Hypothalamus (tissue), 51 donors: ENCODE data around the gene SEPHS1.
"Not testable (repeated sequence)": the region's sequence is repeated elsewhere in the genome, so short reads cannot be mapped to it uniquely, and the experiment has no call there.

Source experiments
- DNase-seq, 51 donors: peaks; one replicate each; lab custom pipeline; 2025; lab: John Stamatoyannopoulos, UW

SEPHS1 gene

DNA sequence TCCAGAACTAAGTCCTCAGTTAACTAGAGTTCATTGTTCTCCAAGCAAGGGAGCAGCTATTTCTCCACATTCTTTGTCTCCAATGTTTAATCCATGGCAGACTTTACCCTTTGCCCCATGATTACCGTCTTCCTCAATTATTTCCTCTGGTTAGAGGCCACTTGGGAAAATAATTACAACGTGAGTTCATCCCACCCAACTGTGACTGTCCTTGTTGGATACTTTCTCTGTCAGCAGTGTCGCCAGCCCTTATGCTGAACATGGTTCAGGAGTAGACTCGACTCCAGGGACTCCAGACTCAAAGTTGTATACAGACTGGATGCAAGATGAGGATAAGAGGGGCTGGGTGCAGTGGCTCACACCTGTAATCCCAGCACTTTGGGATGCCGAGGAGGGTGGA is 17.1 kb upstream of the SEPHS1 start:
- no peak for DNase-seq

DNA sequence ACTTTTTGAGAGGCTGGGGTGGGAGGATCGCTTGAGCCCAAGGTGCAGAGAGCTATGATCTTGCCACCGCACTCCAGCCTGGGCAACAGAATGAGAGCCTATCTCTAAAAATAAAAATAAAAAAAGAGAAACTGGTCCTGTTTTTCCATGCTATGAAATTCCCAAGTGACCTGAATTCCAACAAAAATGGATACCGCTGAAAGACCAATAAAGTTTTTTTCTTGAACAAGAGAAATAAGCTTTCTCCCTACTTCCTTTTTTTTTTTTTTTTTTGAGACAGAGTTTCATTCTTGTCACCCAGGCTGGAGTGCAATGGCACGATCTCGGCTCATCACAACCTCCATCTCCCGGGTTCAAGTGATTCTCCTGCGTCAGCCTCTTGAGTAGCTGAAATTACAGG is 12.5 kb upstream of the SEPHS1 start:
- no peak for DNase-seq

DNA sequence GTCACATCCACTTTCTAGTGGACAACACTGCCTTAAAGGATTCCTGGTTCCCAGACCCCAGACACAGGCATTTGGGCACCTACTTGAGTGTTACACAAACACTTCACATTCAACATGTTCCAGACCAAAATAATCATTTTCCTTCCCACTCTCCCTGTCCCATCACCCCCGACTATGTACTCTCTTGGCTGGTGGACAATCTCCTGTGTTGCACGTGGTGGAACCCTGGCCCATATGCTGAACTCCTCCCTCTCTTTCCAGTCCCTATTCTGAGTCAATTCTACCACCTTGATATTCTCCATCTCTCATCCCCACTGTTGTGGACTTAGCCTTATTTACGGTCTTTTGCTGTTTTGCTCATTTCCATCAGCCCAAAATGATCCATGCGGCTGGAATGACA is 8.3 kb upstream of the SEPHS1 start:
- no peak for DNase-seq

DNA sequence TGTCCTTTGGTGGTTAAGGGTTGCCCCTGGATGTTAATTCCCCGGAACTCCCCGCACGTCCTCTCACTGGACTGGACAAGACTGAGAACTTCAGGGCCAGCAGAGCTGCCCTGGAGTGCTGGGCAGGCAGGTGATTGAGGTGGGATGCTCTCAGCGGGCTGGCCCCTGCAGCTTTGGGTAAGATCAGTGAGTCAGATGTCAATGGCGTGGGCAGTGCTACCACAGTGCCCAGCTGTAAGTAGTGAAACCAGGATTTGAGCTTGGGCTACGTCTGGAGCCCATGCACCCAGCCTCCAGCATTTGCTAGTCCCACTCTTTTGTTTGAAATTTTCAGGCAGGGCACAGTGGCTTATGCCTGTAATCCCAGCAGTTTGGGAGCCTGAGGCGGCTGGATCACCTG is 6.7 kb upstream of the SEPHS1 start:
- no peak for DNase-seq

DNA sequence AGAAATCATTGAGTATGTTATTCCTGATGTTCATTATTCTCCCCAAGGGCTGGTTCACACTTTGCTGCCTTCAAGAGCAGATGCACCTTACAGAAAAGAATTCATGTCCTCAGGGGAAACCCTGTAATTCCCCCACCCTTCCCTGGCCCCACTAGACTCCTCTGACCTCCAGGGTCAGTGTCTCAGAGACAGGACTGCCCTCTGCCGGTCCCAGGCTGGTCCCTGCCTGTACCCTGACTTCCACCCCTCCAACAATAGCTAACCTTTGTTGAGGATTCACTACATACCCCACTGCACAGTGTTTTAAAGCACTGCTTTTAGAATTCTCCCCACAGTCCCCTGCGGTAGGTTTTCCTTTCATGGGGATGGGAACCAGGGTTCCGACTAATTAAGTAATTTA is 4.4 kb upstream of the SEPHS1 start:
- DNase-seq = peak in 2 of 51 donors; percentile 4 to 6

DNA sequence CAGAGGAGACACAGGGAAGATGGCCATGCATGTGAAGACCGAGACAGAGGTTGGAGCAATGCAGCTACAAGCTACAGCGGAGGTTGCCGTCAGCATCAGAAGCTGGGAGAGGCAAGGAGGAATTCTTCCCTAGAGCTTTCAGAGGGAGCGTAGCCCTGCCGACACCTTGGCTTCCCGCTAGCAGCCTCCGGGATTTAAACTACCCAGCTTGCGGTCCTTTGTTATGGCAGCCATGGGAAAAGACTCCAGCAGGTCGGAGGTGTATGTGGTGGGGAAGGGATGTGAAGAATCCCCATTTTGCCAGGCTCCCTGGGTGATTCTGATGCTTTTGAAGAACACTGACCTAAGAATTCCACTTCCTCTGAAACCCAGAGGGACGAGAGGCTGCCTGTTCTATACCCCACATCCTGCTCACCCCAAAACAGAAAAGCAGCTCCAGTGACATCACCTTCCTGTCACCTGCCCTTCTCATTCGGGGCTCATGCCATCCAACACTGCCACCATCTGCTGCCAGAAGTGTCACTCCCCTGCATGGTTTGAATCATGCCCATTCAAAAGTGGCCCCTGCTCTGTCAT is 3.3 kb upstream of the SEPHS1 start:
- no peak for DNase-seq

DNA sequence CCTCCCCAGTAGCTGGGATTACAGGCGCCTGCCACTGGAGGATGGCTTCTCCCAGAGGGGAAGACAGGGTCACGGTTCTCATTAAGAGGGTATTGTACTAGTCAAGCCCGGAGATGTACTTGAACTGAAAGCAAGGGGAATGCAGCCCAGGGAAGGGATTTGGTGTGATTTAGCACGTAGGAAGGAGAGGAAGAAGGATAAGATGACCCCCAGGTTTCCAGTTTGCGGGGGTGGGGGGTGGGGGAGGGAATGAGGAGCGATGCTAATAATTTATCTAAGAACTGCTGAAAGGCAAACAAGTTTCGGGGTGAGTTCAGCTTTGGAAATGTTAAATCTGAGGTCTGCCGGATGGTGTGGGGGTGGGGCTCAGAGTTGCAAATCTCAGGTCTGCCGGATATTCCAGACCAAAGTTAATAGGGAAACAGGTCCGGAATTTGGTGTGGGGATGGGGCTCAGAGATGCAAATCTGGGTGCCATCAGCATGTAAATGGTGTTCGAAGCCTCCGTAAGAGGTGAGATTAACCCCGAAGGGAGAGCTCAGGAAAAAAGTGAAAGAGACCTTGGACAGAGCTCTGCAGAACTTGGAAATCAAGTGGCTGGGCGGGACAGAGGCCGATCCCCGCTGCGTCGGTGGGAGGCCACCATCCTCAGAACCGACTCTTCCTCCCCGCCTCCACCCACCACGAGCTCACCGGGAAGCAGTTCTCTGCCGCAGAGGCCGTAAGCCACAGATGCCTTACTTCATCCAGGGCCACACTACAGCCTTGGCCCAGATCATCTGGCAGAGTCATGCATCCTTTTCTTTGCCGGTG is 1.6 kb upstream of the SEPHS1 start:
- DNase-seq = peak in 13 of 51 donors; percentile 2 to 25 (median 4)

DNA sequence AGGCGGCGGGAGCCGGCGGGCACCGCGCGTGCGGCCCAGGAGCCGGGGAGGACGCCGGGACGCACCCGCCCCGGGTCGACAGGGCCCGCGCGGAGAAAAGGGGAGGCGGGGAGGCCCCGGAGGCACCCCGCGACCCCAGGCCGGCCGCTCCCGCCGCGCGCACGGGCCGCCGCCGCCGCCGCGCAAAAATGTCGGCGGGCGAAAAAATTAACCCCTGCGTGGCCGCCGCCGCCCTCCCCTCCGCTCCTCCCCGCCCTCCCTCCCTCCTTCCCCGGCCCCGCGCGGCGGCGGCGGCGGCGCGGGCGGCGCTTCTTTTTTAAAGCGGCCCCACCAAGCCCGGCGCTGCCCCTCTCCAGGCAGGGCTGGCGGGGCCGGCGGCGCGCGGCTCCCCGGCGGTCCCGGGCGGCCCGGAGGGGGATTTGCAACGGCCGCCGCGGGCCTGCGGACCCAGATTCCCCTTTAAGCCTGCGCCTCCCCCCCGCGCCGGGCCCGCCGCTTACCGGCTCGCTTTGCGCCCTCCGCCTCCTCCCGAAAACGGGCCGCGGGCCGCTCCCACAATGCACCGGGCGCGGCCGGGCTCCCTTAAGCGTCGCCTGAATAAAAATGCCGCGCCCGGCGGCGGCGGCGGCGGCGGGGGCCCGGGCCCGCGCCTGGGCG is 465 bp downstream of the SEPHS1 start:
- peak in 49 of 51 donors; percentile 26 to 85 (median 72) for DNase-seq

DNA sequence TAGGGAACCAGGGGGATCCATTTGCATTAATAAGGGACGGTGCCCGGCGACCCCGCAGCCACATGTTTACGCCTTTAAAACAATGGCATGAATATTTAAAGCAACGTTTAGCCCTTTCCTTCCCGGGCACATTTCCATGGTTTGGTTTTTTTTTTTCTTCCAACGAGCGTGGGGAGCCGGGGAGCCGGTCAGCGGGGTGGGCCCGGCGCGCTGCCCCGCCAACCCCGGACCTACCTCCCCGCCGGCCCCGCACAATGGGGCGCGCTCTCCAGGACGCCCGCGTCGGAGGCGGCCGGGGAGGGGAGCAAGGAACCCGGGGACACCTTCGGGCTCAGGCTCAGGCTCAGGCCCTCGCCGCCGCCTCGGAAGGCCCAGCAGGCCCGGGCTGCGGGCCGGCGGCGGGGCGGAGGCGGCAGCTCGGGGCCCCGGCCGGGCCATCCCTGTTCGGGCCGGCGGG is 1.0 kb downstream of the SEPHS1 start:
- peak in 14 of 51 donors; percentile 8 to 65 (median 33) for DNase-seq

DNA sequence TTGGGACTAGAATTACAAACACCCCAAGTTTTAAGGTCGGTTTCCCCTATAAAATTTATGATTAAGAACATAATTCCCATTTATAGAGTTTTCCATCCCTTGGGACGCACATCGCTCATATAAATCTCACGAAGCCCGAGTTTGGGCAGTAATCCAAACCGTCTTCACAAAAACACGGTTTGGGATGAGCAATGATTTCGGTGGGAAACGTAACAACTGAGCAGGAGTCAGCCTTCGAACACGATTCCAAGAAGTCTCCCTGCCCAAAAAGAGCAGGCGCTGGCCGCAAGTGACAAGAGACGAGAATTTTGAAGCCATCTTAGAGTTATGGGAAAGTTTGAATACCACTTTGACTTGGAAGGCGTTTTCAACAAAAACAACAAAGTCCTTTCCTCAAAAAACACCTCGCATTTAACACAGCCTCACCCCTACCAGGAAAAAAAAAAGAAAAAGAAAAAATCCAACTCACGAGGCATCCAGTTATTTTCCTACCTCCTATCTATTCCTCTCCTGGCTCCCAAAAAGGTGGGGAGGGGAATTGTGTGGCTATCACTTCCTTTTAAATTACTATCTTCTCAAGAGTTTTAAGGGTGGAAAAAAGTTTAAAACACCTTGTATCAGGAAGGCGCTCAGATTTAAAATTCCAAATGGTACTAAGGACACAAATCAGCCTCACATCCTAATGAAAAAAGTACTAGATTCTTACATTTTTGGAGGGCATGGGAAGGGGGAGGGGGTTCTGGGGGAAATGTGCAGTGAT is 1.6 kb downstream of the SEPHS1 start:
- peak in 5 of 51 donors; percentile 3 to 27 (median 10) for DNase-seq

DNA sequence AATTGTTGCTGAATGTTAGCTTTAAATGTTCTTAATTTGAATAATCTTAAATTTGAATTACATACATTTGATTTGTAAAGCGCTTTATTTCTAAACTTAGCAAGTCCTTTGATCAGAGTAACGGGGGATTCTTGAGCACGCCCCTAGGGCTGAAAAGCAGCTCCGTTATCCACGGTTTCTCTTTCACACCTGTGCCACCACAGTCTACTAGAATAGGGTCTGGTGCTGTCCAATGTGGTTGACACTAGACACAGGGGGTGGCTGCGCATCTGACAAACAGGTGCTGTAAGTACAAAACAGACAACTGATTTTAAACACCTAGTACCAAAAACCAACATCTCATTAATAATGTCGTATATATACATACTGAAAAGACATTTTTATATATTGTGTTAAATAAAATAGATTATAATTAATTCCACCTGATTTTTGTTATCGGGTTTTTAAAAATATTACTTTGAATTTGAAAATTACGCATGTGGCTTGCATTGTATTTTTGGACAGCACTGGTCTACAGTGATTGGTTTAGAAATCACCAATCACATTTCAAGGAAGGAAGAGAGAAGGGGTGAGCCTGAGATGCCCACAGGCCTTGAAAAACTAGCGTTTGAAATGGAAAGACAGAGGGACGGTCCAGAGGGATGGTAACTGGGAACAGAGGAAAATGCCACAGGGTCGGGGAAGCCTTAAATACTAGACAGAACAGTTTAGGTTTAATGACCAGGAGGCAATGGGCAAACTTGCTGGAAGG is 7.3 kb downstream of the SEPHS1 start:
- DNase-seq = no peak

DNA sequence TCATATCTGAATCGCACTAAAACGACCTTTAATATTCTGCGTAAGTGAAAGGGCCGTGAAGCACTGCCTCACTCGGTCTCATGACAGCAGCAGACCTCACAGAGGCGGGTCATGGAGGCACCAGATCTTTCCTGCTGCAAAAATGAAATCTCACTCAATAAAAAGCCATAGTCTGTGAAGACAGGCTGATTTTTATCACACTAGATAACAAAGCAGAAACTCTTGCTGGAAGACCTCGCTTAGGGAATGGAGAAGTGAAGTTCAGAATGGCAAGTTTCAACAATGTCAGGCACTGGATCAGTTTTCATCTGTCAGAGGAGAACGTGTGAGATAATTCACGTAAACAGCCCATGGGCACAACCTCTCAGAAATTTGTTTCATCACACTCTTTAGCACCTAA is 8.0 kb downstream of the SEPHS1 start:
- DNase-seq = no peak

DNA sequence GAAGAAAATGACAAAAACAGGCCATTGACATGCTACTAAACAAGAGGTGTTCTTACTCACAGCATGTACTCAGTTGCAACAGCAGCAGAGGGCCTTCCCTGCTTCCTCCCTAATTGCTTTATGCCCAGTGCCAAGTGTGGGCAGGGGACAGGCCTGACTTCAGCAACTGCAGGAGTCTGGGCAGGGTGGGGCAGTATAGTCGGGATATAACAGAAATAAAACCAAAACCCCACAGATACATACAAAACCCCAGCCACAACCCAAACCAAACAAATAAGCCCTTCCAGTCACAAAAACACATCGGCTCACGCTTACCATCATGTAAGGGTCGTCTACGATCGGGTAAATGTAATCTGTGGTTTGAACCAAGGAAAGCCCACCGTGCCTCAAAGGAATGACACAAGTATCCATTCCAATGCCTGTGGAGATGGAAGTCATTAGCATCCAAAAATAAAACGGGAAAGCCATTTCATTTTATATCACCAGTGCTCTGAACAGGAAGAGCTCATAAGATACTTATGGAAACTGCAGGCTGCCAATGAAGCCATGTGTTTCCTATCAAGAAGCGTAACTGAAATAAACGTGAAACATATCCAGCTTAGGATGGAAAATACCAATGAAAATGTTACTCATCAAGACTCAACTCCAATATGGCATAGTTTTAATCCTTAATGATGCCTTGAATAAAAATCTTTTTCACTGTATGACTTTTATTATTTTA is 9.5 kb downstream of the SEPHS1 start:
- DNase-seq = no peak

DNA sequence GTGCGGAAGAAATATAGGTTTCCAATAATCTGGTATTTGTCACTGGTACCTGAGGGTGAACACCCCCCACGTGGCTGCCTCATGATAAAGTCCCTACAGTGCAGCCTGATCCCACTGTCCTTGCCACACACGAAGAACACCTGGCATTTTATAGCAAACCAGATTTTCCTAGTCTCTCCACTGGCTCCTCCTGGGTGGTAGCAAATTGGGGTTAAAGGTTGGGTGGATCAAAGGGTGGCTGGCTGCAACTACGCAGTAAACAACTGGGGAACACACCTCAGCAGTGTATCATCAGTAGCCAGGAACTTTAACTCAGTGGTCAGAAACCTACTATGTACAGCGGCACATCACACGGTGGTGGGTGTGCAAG is 10.3 kb downstream of the SEPHS1 start:
- DNase-seq = no peak

DNA sequence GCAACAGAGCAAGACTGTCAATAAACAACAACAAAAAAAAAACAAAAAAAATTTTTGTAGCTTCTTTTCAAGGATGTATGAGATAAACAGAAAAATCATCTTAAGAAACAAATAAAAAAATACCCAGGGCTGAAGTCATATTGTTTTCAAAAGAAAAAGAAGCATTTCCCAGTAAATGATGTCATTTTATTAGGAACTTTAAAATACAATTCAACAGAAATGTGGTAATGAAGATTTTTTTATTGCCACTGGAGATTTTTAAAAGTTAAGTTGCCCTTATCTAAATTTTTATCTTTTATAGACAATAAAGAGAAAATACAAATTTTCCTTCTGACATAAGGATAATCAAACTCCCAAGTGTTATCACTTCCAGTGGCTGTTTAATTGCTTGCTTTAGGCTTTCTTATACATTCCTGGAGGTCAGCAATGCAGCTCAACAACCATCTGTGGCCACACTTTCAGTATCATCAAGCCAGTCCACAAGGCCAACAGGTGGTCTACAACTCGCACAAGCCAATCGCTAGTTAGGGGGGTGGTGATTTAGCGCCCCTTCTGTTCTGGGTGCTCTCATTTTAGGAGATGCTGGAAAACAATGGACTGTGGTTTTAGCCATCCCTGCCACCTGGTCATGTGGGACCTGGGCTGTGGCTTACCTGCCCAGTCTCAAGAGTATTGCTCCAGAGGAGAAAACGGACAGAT is 10.8 kb downstream of the SEPHS1 start:
- no peak for DNase-seq

DNA sequence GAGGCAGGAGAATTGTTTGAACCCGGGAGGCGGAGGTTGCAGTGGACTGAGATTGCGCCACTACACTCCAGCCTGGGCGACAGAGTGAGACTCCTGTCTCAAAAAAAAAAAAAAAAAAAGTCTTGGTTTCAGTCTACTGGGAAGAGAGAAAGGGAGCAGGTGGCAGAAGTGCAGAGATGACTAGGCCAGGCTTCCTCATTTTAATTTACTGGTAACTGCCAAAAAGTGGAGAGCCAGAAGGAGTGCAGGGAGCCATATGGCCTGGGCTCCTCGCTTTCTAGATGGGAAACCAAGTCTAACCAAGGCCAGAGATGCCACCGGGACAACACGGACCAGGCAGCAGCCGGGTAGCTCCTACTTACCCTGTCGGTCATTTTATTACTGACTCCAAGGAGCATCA is 12.2 kb downstream of the SEPHS1 start:
- DNase-seq = no peak

DNA sequence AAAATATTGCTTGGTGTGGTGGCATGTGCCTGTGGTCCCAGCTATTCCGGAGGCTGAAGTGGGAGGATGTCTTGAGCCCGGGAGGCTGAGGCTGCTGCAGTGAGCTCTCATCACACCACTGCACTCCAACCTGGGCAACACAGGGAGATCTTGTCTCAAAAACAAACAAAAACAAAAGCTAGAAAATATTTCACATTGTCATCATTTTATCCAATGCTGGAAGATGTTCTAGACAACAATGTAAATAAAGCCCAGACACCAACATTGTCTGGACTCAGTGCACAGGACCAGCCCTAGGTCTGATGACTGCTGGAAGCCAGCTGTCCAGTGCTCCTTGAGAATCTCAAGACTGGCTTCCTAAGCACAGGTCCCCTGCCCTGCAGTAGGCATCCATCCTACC is 13.5 kb downstream of the SEPHS1 start:
- DNase-seq = no peak

DNA sequence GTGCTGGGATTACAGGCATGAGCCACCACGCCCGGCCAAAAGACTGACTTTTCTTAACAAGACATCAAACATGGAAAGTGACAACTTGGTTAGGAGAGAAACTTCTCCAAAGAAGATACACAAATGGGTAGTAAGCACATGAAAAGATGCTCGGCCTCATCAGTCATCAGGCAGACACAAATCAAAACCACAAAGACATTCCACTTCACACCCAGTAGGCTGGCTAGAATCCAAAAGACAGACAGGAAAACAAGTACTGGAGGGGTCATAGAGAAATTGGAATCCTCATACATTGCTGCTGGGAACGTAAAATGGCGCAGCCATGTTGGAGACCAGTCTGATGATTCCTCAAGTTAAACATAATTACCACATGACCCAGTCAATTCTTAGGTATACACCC is 16.4 kb downstream of the SEPHS1 start:
- DNase-seq = no peak

DNA sequence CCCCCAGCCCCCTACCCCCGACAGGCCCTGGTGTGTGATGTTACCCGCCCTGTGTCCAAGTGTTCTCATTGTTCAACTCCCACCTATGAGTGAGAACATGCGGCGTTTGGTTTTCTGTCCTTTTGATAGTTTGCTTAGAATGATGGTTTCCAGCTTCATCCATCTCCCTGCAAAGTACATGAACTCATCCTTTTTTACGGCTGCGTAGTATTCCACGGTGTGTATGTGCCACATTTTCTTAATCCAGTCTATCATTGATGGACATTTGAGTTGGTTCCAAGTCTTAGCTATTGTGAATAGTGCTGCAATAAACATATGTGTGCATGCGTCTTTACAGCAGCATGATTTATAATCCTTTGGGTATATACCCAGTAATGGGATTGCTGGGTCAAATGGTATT is 17.1 kb downstream of the SEPHS1 start:
- not testable (repeated sequence) for DNase-seq
